ENCODE data around the gene COPZ2.
A peak's percentile ranks its signal among the peaks of the same experiment; 100 is the strongest.
"Not testable (repeated sequence)": the region's sequence is repeated elsewhere in the genome, so short reads cannot be mapped to it uniquely, and the experiment has no call there.

COPZ2 gene

DNA sequence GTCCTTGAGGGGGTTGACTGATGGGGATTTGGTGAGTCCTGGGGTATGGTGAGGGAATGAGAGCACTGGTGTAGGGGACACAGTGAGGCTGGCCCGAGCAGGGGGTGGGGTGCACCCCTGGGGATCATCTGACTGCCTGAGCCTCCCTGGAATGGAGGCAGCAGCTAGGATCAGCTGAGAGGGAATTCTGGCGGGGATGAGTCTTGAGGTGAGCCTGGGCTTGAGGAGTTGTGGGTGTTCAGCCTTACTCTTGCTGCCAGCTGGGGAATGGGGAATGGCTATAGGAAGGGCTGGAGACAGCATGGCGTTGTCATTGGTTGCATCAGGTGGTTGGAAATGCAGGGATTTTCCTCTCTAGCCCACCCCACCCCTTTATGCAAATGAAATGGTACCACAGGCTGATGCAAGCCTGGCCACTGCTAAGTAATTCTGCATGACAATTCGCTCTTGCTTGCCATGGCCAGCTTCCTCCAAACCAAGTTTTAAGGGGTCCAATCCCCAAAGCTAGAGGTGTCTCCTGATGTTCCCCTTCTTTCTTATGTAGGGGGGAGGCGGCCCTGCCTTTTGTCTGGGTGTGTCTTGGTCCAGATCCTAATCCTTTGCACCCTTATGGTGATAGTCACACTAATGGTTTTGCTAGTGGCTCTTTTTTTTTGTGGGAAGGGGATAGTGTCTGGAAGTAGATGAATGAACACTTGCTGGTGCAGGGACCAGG lies 18.1 kb upstream of the COPZ2 start:
- DNase-seq (ENCODE audit: low read depth), result no peak

DNA sequence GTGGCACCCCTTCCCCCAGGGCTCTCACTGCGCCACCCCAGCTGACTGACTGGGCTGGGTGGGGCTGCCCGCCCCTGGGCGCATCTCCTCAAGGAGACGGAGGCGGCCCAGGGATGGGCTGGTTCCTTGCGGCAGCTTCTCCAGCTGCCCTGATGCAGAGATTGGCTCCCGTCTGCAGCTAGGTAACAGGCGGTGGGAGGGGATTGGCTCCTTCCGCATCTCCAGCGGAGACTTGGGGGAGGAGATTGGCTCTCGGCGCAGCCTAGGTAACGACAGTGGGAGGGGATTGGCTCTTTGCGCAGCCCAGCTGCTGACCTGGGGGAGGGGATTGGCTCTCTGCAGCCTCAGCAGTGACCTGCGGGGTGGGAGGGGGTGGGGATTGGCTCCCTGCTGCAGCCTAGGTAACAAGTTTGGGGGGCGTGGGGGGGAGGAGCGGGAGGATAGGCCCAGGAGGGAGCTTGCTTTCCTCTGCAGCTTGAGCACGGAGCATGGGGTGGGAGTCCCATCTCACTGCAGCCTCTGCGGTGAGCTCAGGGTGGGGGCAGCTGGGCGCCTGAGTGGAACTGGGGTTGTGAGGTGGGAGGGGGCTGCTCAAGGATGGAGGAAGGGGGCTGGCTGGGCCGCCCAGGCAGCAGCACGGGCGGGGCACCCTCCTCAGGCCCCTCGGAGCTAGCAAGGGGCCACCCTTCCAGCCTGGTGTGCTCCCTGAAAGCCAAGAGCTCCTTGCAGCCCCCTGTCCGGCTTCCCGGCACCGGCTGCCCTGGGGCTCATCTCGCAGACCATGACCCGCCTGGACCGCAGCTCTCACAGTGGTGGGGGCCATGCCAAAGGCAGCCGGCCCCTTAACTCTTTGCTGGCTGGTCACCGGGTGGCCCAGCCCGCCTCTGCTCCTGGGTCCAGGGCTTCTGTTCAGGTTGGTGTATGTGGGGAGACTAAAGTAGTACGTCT lies 16.9 kb upstream of the COPZ2 start:
- DNase-seq (ENCODE audit: low read depth), result no peak

DNA sequence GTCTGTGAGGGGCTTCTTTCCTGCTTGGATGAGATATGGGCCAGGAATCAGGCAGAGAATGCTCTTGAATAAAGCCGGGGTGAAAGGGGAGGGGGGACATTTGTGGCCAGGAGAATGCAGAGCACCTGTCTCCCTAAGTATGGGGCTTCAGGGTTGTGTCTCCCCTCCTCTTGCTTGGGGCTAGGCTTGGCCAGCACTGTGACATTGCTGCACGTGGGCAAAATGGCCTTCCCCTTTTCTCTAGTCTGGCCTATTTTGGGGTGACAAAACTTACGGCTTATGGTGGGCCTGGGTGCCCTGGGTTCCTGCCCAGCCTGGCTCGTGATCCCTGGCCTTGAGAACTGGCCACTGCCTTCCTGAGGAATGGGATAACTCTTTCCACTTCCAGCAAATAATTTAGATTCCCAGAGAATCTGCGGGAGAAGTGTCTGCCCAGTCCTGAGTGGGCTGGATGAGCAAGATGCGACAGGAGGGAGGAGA lies 16.2 kb upstream of the COPZ2 start:
- DNase-seq (ENCODE audit: low read depth), result no peak

DNA sequence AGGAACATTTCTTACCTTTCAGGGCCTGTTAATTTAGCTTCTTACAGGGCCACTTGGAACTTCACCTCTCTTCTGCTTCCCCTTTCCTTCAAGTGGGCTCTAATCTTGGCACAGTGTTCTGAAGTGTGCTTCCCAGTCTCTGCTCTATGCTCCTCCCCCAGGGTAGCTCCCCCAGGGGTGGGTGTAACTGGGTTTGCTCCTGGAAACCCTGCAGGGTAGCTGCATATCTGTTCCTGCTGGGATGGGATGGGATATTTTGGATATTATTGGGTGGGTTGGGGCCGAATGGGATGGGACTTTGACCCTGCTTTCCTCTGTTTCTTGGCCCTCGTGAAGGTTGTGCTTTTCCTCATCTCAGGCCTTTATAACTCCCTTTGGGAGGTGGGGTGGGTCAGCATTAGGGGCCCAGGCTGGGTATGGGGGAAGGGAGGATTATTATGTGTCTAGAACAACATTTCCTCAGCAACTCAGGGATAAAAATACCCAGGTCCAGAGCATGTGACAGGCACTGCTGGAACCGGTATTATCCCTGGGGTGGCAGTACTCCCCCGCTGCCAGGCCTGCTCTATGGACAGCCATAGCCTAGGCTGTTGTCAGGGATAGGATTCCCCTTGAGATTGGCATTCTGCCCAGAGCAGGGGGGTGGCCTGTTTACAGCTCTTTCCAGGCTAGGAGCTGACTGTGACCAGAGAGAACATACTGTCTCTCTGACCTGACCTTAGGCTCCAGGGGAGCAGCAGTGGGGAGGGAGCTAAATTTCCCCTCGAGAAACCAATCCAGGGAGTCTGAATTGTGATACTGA lies 15.6 kb upstream of the COPZ2 start:
- no peak for DNase-seq (ENCODE audit: low read depth)

DNA sequence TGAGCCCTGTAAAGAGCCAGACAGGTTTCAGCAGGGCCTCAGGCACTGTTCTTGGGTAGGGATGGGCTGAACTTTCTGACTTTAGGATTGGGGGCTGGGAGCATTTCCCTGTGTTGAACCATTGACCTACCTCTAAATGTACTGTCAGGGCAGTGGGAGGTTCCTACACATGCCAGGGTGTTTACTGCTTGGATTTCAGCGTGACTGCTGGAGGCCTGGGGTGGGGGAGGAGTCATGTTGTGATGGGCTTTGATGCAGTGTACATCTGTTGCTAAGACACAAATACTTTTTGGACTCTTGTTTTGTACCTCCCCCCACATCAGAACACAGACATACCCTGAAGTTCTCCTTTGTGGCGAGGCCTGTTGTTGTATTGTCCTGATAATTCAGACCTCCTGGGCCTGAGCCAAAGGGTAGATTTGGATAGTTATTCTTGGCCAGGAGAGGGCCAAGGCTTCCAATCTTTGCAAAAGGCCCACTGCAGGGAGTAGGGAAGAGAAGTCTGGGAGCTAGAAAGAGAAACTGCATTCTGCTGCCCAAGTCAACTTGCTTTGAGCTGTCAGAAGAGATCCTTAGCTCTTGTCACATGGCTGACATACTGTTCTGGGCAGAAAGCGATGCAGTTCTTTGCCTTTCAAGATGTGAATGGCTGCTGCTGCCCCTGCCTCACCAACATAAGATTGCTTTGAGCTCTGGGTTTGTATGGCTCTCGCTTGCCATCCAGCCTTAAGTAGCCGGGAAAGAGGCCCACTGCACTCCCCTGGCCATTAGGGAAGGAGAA lies 14.3 kb upstream of the COPZ2 start:
- no peak for DNase-seq (ENCODE audit: low read depth)

DNA sequence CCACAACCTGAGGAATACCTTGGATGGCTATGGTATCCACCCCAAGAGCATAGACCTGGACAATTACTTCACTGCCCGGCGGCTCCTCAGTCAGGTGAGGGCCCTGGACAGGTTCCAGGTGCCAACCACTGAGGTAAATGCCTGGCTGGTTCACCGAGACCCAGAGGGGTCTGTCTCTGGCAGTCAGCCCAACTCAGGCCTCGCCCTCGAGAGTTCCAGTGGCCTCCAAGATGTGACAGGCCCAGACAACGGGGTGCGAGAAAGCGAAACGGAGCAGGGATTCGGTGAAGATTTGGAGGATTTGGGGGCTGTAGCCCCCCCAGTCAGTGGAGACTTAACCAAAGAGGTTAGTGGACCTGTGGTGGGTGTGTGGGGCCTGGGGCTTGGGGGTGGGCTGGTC lies 13.7 kb upstream of the COPZ2 start:
- DNase-seq (ENCODE audit: low read depth), result no peak

DNA sequence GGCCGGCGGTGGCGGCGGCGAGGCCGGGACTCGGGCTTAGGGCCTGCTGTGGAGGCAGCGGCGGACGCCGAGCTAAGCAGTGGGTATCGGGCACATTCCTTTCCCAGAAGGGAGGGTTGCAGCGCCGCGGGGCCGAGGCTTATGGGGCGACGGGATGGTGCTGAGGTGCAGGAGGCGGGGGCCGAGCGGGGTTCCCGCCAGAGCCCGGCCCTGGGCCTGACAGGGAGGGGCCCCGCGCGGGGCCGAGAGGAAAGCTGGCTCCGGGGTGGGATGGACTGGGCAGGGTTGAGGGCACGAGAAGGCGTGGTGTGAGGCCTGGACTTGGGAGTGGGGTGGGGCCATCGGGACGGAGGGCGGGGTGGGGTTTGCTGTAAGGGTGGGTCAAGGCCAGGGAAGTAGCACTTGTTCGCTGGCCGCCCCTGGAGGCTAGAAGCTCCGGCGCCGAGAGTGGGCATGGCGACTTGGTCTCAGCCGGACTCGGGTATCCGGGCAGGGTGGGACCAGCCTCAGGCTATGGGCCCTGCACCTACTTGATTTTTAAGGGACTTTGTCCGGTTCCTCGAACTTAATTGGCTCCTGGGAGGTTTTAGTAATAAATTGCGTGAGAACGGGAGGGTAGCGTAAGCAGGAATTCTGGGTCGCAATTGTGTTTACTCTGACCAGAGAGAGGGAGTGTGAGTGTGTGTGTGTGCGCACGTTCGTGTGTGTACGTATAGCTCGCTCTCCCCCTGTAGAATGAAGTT lies 11.0 kb upstream of the COPZ2 start:
- no peak for DNase-seq (ENCODE audit: low read depth)

DNA sequence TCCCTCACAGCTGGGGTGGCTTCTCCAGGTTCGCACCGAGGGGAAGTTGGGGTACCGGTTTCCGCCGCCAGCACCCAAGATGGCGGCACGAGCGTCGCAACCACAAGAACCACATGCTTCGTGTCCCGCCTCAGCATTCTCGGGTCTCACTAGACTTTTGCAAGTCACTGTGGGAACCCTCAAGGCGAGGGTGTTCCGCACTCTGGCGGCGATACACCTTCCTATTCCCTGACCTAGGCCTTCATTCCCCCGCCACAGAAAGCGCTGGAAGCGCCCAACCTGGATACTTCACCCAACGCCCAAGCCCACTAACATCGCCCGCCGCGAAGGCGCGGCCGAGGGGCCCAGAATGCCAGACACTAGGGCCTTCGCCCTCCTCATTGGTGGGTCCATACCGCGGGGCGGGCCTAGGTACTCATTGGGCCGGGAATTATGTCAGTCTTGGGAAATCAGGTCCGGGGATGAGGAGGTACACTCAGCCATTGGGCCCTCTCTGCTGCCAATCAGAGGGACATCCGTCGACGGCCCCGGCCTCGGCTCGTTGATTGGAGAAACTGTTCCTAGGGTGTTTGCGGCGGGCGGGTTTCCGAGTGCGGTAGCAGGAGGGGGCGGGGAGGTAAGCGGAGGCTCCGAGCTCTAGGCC lies 10.3 kb upstream of the COPZ2 start, which contains the start of gene NFE2L1:
Gene NFE2L1, plus strand, starts transcription at position 619 of the 643 bp plus-strand sequence. CDS start 2,760 bp downstream, outside the sequence.
- peak; percentile 97 for DNase-seq (ENCODE audit: low read depth)

DNA sequence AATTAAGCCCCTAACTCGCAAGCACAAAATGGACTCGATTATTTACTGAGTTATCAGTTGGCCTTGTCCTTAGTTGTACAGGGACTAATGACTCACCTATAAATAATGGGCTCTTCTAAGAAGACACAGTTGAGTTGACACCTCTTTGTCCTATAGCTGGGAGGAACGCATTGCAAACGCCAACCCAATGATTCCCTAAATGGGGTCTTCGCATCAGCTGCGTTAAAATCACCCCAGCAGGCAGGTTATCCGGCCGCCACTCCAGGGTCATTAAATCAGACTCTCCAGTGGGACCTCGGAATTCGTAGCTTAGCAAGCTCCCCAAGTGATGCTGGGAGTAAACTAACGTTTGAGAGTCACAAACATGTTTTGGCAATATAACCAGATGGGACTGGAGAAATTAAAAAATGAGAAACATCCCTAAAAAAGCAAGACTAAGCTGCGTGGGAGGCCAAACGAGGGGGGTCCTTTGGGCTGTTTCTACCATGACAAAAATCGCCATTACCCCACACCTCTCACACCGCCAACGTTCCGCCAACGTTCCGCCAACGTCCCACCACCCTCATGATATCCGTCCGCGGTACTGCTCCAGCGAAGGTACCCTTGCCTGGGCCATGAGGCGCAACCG lies 9.6 kb upstream of the COPZ2 start:
- DNase-seq (ENCODE audit: low read depth), result peak; percentile 60

DNA sequence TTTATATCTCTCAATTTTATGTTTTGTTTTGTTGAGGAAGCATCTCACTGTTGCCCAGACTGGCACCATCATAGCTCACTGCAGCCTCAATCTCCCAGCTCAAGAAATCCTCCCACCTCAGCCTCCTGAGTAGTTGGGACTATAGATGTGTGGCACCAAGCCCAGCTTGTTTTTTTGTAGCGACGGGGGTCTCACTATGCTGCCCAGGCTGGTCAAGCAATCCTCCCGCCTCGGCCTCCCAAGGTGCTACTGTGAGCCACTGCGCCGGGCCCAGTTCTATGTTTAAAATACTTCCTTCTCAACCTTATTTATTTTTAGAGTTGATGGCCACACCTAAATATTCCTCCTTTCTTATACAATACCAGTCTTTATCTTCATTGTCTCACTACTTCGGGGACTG lies 8.7 kb upstream of the COPZ2 start:
- DNase-seq (ENCODE audit: low read depth), result no peak

DNA sequence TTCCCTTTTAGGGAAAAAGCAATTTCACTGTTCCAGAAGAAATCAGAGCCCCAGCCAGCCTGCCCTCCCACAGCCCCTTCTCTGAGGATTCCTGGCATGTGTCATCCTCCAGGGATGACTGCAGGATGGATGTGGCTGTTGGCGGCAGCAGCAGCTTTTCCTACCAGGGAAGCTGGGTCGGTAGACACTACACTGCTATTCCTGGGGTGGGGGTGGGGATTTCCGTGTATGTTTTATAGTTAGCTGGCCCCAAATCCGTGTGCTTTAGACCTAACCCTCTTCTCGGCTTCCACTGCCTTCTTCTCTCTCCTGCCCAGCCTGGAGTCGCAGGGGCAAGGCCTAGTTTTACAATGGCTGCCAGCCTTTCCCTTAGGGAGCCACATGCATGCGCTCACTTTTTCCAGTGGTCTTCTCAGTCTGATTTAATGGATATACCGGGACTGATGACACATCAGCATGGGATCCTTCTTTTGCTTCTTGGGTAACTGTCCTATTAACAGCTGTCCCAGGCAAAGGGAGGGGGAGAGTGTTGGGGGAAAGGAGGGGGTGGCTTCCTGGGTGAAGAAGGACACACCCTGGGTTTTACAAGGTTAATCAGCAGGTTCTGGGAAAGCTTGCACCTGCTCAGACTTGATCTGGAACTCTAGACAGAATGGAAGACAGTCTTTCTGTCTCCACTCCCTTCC lies 7.9 kb upstream of the COPZ2 start:
- DNase-seq (ENCODE audit: low read depth), result no peak

DNA sequence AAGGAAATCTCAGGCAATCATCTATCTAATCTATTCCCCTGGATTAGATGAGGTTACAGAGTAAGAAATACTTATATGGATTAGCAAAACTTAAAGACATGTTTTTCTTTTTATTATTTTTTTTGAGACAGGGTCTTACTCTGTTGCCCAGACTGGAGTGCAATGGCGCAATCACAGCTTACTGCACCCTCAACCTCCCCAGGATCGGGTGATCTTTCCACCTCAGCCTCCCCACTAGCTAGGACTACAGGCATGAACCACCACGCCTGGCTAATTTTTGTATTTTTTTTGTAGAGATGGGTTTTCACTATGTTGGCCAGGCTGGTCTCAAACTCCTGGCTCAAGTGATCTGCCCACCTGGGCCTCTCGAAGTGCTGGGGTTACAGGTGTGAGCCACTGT lies 7.3 kb upstream of the COPZ2 start:
- DNase-seq (ENCODE audit: low read depth), result no peak

DNA sequence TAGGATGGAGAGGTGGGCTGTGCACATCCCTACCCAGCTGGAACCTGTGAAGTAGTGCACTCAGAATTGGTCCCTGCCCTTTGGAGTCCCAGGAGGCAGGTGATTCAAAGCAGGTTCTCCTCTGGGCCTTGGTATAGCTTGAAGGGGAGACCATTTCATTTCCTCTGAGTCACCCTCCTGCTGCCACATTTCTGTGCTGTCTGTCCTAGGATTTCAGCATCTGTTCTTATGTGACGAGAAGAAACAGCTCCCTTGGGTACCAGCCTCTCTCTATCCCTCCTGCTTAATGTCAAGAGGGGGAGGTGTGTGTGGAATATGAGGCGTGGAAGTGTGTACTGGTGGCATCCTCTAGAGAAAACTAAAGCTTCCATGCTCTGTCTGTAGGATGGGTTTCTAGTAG lies 5.6 kb upstream of the COPZ2 start:
- DNase-seq (ENCODE audit: low read depth), result no peak

DNA sequence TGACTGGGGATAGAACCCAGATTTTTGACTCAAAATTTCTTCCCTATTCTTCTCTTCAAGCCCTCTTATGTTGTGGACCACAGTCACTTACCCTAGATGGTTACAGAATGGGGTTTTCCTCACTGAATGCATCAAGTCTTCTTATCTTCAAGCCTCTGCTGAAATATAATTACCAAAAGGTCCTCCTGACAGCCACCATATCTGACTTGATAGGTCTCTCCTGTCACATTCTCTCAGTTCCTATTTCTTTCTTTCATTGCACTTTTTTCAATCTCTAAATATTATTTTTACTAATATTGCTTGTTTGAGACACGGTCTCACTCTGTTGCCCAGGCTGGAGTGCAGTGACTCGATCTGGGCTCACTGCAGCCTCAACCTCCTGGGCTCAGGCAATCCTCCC lies 1.1 kb upstream of the COPZ2 start:
- DNase-seq (ENCODE audit: low read depth), result no peak

DNA sequence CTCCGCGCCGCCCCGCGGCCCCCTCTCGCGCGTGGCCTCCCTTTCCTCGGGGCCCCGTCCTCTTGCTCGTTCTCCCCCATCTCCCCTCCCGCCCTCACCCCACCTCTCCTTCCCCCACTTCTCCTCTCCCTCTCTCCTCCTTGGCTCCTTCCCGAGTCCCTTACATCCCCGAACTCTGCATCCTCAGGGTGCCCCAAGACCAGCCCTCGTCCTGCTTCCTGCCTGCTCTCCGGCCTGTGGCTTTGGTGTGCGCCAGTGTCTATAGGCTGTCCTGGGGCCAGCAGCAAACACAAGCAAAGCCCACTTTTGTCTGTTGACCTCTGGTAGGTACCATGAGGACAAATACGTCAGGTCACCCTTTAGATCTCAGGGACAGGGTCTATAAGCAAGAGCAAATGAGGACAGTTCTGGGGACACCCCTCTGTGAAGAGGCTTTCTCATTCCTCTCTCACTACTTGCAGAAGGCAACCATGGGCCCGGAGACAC lies 284 bp upstream of the COPZ2 start:
- DNase-seq (ENCODE audit: low read depth), result no peak

DNA sequence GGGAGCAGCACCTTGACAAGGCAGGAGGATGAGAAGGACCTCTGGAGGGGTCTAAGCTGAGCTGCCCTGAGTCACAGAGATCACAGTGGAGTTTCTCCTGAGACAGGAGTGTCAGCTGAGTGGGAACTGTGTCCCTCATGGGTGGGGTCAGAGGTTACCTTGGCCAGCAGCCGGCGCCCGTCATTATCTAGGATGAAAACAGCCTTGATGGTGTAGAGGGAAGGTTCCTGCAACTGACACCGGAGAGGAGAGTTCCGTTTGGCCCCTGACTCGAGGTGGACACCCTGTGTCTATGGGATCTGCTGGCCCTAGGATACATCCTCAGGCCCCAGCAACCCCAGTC lies 933 bp downstream of the COPZ2 start:
- DNase-seq (ENCODE audit: low read depth), result no peak

DNA sequence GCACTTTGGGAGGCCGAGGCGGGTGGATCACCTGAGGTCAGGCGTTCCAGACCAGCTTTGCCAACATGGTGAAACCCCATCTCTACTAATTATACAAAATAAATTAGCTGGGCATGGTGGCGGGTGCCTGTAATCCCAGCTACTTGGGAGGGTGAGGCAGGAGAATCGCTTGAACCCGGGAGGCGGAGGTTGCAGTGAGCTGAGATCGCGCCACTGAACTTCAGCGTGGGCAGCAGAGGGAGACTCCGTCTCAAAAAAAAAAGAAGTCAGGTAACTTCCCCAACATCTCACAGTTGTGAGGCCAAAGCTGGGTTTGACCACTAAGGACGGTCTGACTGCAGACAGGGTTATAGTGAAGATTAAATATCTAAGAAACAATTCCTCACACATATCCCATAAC lies 2.9 kb downstream of the COPZ2 start:
- not testable (repeated sequence) for DNase-seq (ENCODE audit: low read depth)

DNA sequence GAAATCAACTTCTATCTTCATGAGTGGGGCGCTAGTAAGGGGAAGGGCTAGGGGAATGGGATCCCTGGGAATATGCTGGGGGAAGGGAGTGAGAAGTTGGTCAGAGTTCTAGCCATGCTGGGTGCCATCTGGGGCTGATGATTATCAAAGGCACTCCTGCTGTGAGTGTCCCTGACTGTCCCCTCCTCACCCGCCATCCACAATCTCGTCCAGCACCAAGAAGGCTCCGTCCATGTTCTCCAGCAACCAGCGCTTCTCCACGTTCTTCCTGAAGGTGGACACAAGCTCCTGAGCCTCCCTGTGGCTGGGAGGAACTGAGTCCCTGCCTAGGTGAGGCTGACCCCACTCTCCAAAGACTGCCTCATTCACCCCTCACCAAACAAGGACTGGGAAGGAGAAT lies 5.6 kb downstream of the COPZ2 start:
- no peak for DNase-seq (ENCODE audit: low read depth)

DNA sequence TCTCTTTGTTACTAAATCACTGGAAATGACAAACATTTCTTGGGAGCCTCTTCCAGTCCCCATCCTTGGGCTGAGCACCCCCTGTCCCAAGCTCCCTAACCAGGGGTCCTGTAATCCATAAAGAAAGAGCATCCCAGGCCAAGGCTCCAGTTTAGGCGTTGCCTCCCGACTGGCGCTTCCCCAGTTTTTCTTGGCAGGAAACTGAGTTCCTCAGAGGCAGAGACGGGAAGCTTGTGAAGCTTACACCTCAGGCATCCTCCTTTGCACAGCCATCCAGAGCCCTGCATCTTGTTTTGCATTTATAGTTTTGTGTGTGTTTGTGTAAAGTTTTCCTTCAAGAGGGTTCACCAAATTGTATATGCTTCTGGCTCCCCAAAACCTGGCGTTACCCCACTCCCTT lies 7.1 kb downstream of the COPZ2 start:
- no peak for DNase-seq (ENCODE audit: low read depth)
